SK-N-SH (cell line): ENCODE results near the gene KIF1A. TPM values are rescaled to one million over a fixed set of nuclear protein-coding genes. Genes with fewer than 3 reads are reported as not detected.

Experiments used
- CTCF ChIA-PET: fragments of 300-600, 350-600 bp; formaldehyde crosslinking; extraction: SDS; loops from one replicate; lab custom pipeline; 2021; lab: Yijun Ruan, JAX
- POLR2A ChIA-PET: fragments of 350-600 bp; sonication (Branson Sonifier 250); formaldehyde crosslinking; extraction: SDS; loops from one replicate; lab custom pipeline; 2020; ENCODE audit warnings: antibody characterized with exemption, inconsistent platforms; lab: Yijun Ruan, JAX
- DNase-seq: peaks from one replicate; pipeline ENCODE4 v3.0.0; 2012
- H2AFZ ChIP-seq: fragments of 200-600 bp; sonication (generic); 2 replicates; pipeline ENCODE4 v1.8.1; 2016; ENCODE audit warnings: antibody characterized with exemption, mild to moderate bottlenecking, low read depth
- H3F3A ChIP-seq: fragments of 200-600 bp; sonication (generic); replicated peaks from 2 replicates; pipeline ENCODE3; 2016; ENCODE audit warnings: antibody characterized with exemption, mild to moderate bottlenecking; ENCODE audit not compliant: insufficient read depth
- H3K27ac ChIP-seq, 2 experiments: fragments of 200-500 bp in 1 of 2; fragments of 200-600 bp in 1 of 2; sonication (Bioruptor generic) in 1 of 2; sonication (generic), shearing (Covaris generic) in 1 of 2; 2 replicates each; pipeline versions ENCODE4 v1.5.1 to v1.6.1; 2014 to 2016; ENCODE audit warnings: low read depth in 2 of 2, inconsistent platforms in 1 of 2, low read length in 1 of 2, mild to moderate bottlenecking in 1 of 2, mixed read lengths in 1 of 2
- H3K27me3 ChIP-seq: fragments of 200-600 bp; sonication (generic), shearing (Covaris generic); 2 replicates; pipeline ENCODE4 v1.6.1; 2016; ENCODE audit warnings: mixed run types; ENCODE audit not compliant: insufficient read depth
- H3K36me3 ChIP-seq, 2 experiments: fragments of 200-500 bp in 1 of 2; fragments of 200-600 bp in 1 of 2; sonication (Bioruptor generic) in 1 of 2; sonication (generic) in 1 of 2; replicated peaks in 1 of 2; 2 replicates each; pipeline versions ENCODE3 to v1.5.1; 2014 to 2016; ENCODE audit warnings: low read length in 1 of 2, mild to moderate bottlenecking in 1 of 2; ENCODE audit not compliant: insufficient read depth in 2 of 2, control insufficient read depth in 1 of 2
- H3K4me1 ChIP-seq, 2 experiments: fragments of 200-500 bp in 1 of 2; fragments of 200-600 bp in 1 of 2; sonication (Bioruptor generic) in 1 of 2; sonication (generic), shearing (Covaris generic) in 1 of 2; 2 replicates each; pipeline versions ENCODE4 v1.5.1 to v1.6.1; 2014 to 2016; ENCODE audit warnings: low read depth in 1 of 2, low read length in 1 of 2, mixed run types in 1 of 2; ENCODE audit not compliant: insufficient read depth in 2 of 2, control insufficient read depth in 1 of 2
- H3K4me2 ChIP-seq: fragments of 200-600 bp; sonication (generic), shearing (Covaris generic); 2 replicates; pipeline ENCODE4 v1.6.1; 2017; ENCODE audit warnings: mixed run types
- H3K4me3 ChIP-seq, 2 experiments: fragments of 200-500 bp in 1 of 2; fragments of 200-600 bp in 1 of 2; sonication (Bioruptor generic) in 1 of 2; sonication (generic), shearing (Covaris generic) in 1 of 2; 2 replicates each; pipeline versions ENCODE4 v1.5.1 to v1.8.1; 2014 to 2016; ENCODE audit warnings: low read depth in 2 of 2, inconsistent platforms in 1 of 2, low read length in 1 of 2, mild to moderate bottlenecking in 1 of 2, mixed read lengths in 1 of 2, moderate library complexity in 1 of 2
- H3K79me2 ChIP-seq: fragments of 200-600 bp; sonication (generic); 2 replicates; pipeline ENCODE4 v1.8.1; 2017; ENCODE audit warnings: mild to moderate bottlenecking; ENCODE audit not compliant: insufficient read depth
- H3K9ac ChIP-seq: fragments of 200-600 bp; sonication (generic); 2 replicates; pipeline ENCODE4 v1.6.1; 2017; ENCODE audit warnings: mixed run types
- H3K9me2 ChIP-seq: fragments of 200-600 bp; sonication (generic); 2 replicates; pipeline ENCODE4 v1.6.1; 2017; ENCODE audit warnings: mixed run types
- H3K9me3 ChIP-seq: fragments of 200-600 bp; sonication (generic); 2 replicates; pipeline ENCODE4 v1.6.1; 2017; ENCODE audit warnings: mixed run types, mild to moderate bottlenecking, moderate library complexity
- H4K20me1 ChIP-seq: fragments of 200-600 bp; sonication (generic); 2 replicates; pipeline ENCODE4 v1.6.1; 2017; ENCODE audit warnings: mild to moderate bottlenecking, mixed run types; ENCODE audit not compliant: insufficient read depth
- ELF1 ChIP-seq: IDR thresholded peaks from 2 replicates; pipeline ENCODE4 v1.4.0; 2012
- EP300 ChIP-seq, 2 experiments: IDR thresholded peaks; 2 replicates each; pipeline versions ENCODE4 v1.4.0 to v1.6.1; 2012; ENCODE audit warnings: borderline replicate concordance in 1 of 2, low read depth in 1 of 2, low read length in 1 of 2
- FOSL2 ChIP-seq: IDR thresholded peaks from 2 replicates; pipeline ENCODE4 v1.4.0; 2012; ENCODE audit warnings: low read depth, mild to moderate bottlenecking, moderate library complexity, borderline replicate concordance
- GATA2 ChIP-seq: sonication (generic); formaldehyde crosslinking; IDR thresholded peaks from 2 replicates; pipeline ENCODE4 v1.5.0; 2020; ENCODE audit warnings: mild to moderate bottlenecking, missing genetic modification reagents
- IRF3 ChIP-seq: fragments of 150-350 bp; IDR thresholded peaks from 2 replicates; pipeline ENCODE4 v1.6.1; 2016; ENCODE audit warnings: mild to moderate bottlenecking, low read depth, low read length
- MEF2A ChIP-seq: IDR thresholded peaks from 2 replicates; pipeline ENCODE4 v1.4.0; 2012; ENCODE audit warnings: low read depth, borderline replicate concordance
- MXI1 ChIP-seq: IDR thresholded peaks from 2 replicates; pipeline ENCODE4 v1.6.1; 2012; ENCODE audit warnings: mild to moderate bottlenecking, low read depth, low read length, improper control_type of control experiment
- NFIC ChIP-seq: IDR thresholded peaks from 2 replicates; pipeline ENCODE4 v1.4.0; 2012; ENCODE audit warnings: borderline replicate concordance
- NRF1 ChIP-seq: IDR thresholded peaks from 2 replicates; pipeline ENCODE4 v1.6.1; 2012; ENCODE audit warnings: low read depth, mild to moderate bottlenecking, low read length
- RCOR1 ChIP-seq: fragments of 150-350 bp; IDR thresholded peaks from 2 replicates; pipeline ENCODE4 v1.6.1; 2017; ENCODE audit warnings: antibody characterized with exemption, low read length
- RXRA ChIP-seq: IDR thresholded peaks from 2 replicates; pipeline ENCODE4 v1.4.0; 2012; ENCODE audit warnings: low read depth, mild to moderate bottlenecking, borderline replicate concordance
- SIN3A ChIP-seq: IDR thresholded peaks from 2 replicates; pipeline ENCODE4 v1.6.1; 2012; ENCODE audit warnings: low read depth, mild to moderate bottlenecking, low read length, moderate library complexity, borderline replicate concordance
- SMC3 ChIP-seq: IDR thresholded peaks from 2 replicates; pipeline ENCODE4 v1.6.1; 2012; ENCODE audit warnings: low read depth, low read length, improper control_type of control experiment
- TCF12 ChIP-seq: IDR thresholded peaks from 2 replicates; pipeline ENCODE4 v1.4.0; 2012
- TEAD4 ChIP-seq: IDR thresholded peaks from 2 replicates; pipeline ENCODE4 v1.4.0; 2012; ENCODE audit warnings: mild to moderate bottlenecking, borderline replicate concordance; ENCODE audit not compliant: insufficient read depth
- USF1 ChIP-seq: IDR thresholded peaks from 2 replicates; pipeline ENCODE4 v1.4.0; 2012; ENCODE audit warnings: low read depth, borderline replicate concordance
- USF2 ChIP-seq: fragments of 150-350 bp; IDR thresholded peaks from 2 replicates; pipeline ENCODE4 v1.6.1; 2017; ENCODE audit warnings: antibody characterized with exemption, low read length, low read depth, borderline replicate concordance
- YY1 ChIP-seq: IDR thresholded peaks from 2 replicates; pipeline ENCODE4 v1.4.0; 2012; ENCODE audit warnings: low read depth, mild to moderate bottlenecking
- ZBTB33 ChIP-seq: IDR thresholded peaks from 2 replicates; pipeline ENCODE4 v1.4.0; 2012; ENCODE audit warnings: low read depth, borderline replicate concordance
- WGBS: methylation state at CpG from one replicate; pipeline ENCODE4 v1.1.6; 2017; ENCODE audit warnings: low lambda C conversion rate; 5-methylcytosine and 5-hydroxymethylcytosine counted together
- polyA plus RNA-seq, 3 experiments: library from polyadenylated mRNA; depleted of rRNA; stranded (reverse); fragments of >200 nt; gene quantifications; 2 replicates each; pipeline ENCODE4 v1.2.3, GENCODE V29; 2012

KIF1A gene
- polyA plus RNA-seq, 1 of the 3 experiments (the other 2 are of a cell fraction), result 0.21 TPM

- TF ChIP-seq ZBTB33 (no peak), MXI1 (no peak), FOSL2 (no peak), ELF1 (no peak), TCF12 (no peak), NRF1 (no peak), NFIC (no peak), TEAD4 (no peak), GATA2 (CRISPR knock-in tag) (no peak)
These were observed 55.0 kb downstream of the KIF1A start (continued) for GRCh38 chr2:240765007-240765406.

- DNase-seq, result no peak
- no peak overlapping the region for H3K9ac ChIP-seq
- H2AFZ ChIP-seq, result no peak overlapping the region
- H3K36me3 ChIP-seq, result no peaks in the 10 kb centered on the region
- no peak overlapping the region for H3K4me3 ChIP-seq
- 15% methylated on average over 3 of the region's 5 CpGs for WGBS
- no peak overlapping the region for H3K27ac ChIP-seq
- no peaks in the 10 kb centered on the region for H4K20me1 ChIP-seq
- CTCF ChIA-PET, result no interaction called here
- H3K9me3 ChIP-seq, result no peaks in the 10 kb centered on the region
- H3K4me1 ChIP-seq, result no peaks in the 10 kb centered on the region; a peak in 1 of 4 replicates
- H3K4me2 ChIP-seq, result no peak overlapping the region
- H3K79me2 ChIP-seq, result no peaks in the 10 kb centered on the region
- H3K9me2 ChIP-seq, result no peaks in the 10 kb centered on the region
- H3K27me3 ChIP-seq, result no peaks in the 10 kb centered on the region
- H3F3A ChIP-seq, result no peaks in the 10 kb centered on the region
- POLR2A ChIA-PET, result no interaction called here
- no peak for TF ChIP-seq SMC3
- TF ChIP-seq USF2, result no peak
- no peak for TF ChIP-seq ZBTB33
- no peak for TF ChIP-seq SIN3A
- no peak for TF ChIP-seq EP300 (IDR thresholded peaks at IDR 0.05; ENCODE audit: borderline replicate concordance in 1 of 2, low read depth in 1 of 2, low read length in 1 of 2)
- no peak for TF ChIP-seq USF1
- no peak for TF ChIP-seq RCOR1
- TF ChIP-seq MEF2A, result no peak
- TF ChIP-seq RXRA, result no peak
- TF ChIP-seq ELF1, result no peak
- TF ChIP-seq YY1, result no peak
- no peak for TF ChIP-seq TEAD4
- no peak for TF ChIP-seq IRF3
These were observed 55.4 kb downstream of the KIF1A start for GRCh38 chr2:240764605-240765004.
